ENCODE results near the gene VIT. TPM values are rescaled to one million over a fixed set of nuclear protein-coding genes. Genes with fewer than 3 reads are reported as not detected.
A peak's percentile ranks its signal among the peaks of the same experiment; 100 is the strongest.
"Not testable (repeated sequence)": the region's sequence is repeated elsewhere in the genome, so short reads cannot be mapped to it uniquely, and the experiment has no call there.

VIT gene
- total RNA-seq, 1 donor from 2014 or later, result 2.6 TPM

- no peak for ATAC-seq
Measured at GRCh38 chr2:36809069-36809445, 112.5 kb downstream of the VIT start.

DNA sequence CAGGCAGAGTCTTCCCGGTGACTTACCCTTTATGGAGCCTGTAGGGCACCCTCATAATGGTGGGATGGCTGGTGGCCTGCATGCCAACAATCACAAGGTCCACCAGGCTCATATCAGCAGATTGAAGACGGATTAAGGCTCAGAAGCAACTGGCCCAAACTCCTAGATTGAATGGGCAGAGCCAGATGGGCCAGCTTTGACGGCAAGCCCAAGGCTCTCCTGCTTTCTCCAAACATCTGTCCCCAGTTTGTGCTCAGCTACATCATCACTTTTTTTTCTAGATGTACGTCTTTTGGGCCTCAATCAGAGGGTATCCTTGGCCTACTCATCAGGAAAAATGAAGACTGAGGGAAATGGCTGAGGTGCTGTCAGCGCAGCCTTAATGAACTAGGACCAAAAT, 114.6 kb downstream of the VIT start:
- no peak for ATAC-seq

GRCh38 chr2:36812196-36812595, 115.7 kb downstream of the VIT start:
- no peak for ATAC-seq

GRCh38 chr2:36818542-36818941, 122.0 kb downstream of the VIT start:
- no peak for ATAC-seq

DNA sequence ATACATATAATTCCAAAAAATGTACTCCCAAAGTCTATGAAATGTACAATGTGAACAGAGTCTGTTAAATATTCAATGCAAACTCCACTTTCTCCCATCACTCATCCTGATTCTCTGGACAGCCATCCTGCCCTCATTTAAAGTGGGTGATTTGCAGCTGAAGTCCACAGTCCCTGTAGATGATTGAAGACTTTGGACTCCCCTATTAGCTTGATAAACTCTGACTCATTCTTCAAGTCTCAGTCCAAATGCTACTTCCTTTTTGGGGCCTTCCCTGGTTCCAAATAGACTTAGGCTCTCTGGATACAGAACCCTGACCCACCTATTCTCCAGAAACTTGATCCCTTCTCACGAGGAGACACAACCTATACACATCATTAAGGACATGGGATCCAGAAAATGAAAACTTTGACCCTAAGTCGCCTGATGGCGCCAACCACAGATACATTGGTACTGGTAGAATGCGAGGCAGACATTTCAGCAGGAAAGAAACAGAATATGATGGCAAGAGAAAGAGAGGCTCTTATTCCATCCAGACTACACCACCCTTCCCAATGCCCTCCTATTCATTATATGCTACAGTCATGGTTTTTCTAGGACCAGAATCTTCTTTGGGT, 122.7 kb downstream of the VIT start:
- peak; percentile 8 for ATAC-seq

GRCh38 chr2:36820942-36821605, 124.6 kb downstream of the VIT start:
- no peak for ATAC-seq

GRCh38 chr2:36823862-36824261, 127.4 kb downstream of the VIT start:
- no peak for ATAC-seq

GRCh38 chr2:36824273-36824672, 127.8 kb downstream of the VIT start:
- ATAC-seq, result no peak

DNA sequence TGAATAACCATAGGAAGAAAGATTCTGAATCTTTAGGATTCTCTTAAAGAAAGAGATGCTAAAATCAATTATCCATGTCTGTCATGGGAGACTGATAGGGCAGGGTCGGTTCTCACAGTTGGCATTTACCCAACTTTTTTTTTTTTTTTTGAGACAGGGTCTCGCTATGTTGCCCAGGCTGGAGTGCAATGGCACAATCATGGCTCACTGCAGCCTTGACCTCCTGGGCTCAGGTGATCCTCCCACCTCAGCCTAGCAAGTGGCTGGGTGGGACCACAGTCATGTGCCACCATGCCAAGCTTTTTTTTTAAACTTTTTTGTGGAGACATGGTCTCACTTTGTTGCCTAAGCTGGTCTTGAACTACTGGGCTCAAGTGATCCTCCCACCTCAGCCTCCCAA, 128.2 kb downstream of the VIT start:
- ATAC-seq, result not testable (repeated sequence)

- no peak for ATAC-seq
Measured at GRCh38 chr2:36831185-36831584, 134.7 kb downstream of the VIT start.

DNA sequence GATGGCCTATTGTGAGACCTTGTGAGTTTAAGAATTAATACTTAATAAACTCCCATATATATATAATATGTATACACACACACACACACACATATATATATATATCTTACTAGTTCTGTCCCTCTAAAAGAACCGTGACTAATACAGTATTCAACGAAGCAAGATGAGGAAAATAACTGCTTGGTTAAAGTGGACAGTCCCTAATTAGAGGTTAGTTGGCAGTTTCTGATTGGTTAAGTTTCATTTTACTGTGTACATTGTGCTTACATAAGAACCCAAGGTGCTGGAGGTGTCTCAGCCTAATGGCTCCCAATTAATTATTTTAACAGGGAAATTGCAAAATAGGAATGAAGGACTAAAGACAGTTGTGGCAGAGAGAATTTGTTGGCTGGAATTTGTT, 137.7 kb downstream of the VIT start:
- ATAC-seq, result no peak

DNA sequence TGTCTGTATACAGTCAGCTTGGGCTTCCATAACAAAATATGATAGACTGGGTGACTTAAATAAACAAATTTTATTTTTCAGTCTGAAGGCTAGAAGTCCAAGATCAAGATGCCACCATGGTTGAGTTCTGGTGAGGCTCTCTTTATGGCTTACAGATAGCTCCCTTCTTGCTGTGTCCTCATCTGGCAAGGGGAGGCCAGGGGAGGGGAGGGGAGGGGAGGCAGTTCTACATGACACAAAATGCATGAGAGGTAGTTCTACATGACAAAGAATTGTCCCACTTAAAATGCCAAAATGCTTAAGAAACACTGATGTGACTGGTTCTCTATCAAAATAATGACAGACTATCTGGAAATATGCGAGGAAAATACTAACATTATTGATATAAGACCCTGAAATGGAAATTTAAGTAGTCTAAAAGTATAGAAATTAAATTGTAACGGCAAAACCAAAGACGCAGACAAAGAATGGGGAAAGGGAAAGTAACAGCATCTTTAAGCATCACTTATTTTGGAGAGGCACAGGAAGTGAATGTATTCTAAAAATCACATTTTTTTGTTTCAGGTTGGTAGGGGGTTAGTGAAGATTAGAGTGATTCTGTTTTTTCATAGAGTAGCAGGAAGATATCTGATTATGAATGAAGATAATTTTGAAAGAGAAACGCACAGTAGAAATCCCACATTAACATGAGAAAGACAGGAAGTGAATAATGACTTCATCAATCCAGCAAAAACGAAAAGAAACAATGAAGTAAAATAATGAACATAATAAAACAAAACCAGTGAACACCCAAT, 138.4 kb downstream of the VIT start:
- no peak for ATAC-seq

DNA sequence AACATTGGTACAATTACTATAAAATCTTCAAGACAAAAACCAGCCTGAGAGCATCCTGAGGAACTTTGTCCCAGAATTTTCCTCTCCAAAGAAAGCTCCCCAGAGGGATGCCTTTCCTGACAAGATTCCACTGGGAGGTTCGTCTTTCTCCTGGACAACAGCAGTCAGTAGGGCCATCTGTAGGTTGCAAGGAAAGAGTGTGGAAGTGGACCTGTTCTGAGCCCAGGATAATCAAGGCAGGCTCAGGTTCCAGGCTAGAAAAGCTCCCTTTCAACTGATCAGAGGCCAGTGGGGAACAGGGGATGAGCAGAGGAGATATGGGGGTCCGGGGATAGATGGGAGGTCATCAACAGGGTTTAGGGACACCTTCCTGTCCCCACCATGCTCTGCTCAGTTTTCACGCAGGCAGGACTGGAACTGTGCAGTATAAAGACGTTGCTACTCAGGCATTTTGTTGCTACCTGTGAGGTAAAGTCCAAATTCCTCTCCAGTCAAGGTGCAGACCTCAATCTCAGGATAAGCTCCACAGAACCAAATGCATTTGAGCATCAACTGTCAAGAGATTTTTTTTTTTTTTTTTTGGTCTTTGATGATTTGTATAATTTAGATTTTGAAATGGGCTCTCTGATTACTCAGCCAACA, 143.6 kb downstream of the VIT start:
- peak; percentile 17 for ATAC-seq

GRCh38 chr2:36843838-36844237, 147.3 kb downstream of the VIT start:
- ATAC-seq, result no peak

- no peak for ATAC-seq
Measured at GRCh38 chr2:36849265-36849664, 152.8 kb downstream of the VIT start.

DNA sequence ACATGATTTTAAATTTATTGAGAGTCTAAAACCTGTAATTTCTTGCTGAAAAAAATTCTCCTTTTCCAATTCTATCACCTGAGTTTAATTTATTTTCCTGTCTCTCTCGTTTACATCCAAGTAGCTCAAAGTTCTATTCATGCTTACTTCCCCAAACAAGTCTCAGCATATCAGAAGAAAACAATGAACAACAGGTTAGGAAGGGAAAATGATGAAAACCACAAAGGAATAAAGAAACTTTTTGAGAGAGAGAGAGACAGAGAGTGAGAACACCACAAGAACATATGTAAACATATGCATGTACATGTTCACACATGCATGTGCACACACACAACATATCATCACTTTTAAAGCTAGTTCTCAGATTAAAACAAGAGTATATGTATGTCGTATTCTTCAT, 157.7 kb downstream of the VIT start:
- ATAC-seq, result no peak

GRCh38 chr2:36855429-36855828, 158.9 kb downstream of the VIT start:
- no peak for ATAC-seq

DNA sequence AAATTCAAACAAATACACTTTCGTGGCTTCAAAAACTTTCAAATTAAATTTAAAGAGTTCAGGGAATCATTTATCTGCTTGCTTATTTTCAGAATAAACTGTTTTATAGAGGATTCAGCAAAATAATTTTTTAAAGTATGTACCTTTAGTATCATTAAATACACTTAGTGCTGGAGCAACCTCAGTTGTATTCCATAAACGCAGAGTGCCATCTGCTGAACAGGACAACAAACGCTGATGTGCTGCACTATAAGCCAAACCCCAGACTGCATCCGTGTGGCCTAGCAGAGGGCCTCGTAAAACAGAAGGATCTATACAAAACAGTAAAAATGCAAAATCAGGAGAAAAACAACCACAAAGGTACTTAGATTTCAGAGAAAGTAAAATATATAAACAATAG, 161.2 kb downstream of the VIT start:
- no peak for ATAC-seq

DNA sequence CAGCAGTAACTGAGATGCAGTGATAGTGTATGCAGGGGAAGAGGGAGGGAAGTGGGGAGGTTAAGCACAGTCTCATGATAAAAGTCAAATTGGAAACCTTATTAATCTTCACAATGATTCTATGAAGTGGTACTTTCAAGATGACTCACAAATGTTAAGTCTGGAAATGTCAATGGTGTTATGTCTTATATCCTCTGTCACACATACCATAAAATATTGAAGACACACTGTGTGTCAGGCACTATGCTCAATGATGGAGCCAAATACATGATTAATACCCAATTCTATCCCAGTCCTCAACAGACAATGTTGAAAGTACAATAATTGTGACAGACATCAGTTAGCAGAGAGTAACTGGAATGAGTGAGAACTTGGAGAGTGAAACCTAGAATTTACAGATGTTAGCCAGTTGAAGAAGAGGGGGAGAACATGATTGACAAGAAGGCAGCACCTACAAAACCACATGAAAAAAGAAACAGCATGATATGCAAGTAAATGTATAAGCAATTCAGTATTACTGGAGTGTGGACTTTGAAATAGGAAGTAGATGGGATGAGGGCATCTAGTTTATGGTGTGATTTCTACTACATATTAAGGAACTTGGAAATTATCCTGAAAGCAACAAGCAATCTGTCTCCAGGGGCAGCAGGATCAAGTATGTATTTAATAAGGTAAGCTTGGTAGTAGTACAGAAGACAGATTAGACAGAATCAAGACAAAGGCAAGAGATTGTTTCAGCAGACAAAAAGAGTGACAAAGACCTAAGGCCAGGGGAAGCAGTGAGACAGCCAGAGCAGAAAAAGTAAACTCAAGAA, 162.3 kb downstream of the VIT start:
- ATAC-seq, result no peak

GRCh38 chr2:36859366-36859792, 162.9 kb downstream of the VIT start:
- no peak for ATAC-seq

GRCh38 chr2:36861896-36862295, 165.4 kb downstream of the VIT start:
- ATAC-seq, result no peak
